ENCODE measurements around the gene SLC37A4. TPM values are rescaled to one million over a fixed set of nuclear protein-coding genes. Genes with fewer than 3 reads are reported as not detected.

SLC37A4 gene
- total RNA-seq, 4 donors from 2014 or later = 11.6 to 18.4 (median 14.0) TPM

- DNase-seq (ENCODE audit: low spot score) = no peak
- ATAC-seq (ENCODE audit: low FRiP score) = no peak
- TF ChIP-seq, protein P1, sequence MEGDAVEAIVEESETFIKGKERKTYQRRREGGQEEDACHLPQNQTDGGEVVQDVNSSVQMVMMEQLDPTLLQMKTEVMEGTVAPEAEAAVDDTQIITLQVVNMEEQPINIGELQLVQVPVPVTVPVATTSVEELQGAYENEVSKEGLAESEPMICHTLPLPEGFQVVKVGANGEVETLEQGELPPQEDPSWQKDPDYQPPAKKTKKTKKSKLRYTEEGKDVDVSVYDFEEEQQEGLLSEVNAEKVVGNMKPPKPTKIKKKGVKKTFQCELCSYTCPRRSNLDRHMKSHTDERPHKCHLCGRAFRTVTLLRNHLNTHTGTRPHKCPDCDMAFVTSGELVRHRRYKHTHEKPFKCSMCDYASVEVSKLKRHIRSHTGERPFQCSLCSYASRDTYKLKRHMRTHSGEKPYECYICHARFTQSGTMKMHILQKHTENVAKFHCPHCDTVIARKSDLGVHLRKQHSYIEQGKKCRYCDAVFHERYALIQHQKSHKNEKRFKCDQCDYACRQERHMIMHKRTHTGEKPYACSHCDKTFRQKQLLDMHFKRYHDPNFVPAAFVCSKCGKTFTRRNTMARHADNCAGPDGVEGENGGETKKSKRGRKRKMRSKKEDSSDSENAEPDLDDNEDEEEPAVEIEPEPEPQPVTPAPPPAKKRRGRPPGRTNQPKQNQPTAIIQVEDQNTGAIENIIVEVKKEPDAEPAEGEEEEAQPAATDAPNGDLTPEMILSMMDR (IDR thresholded peaks at IDR 0.05) = no peak
Measured at GRCh38 chr11:119051440-119052162, 20.9 kb upstream of the SLC37A4 start.

DNA sequence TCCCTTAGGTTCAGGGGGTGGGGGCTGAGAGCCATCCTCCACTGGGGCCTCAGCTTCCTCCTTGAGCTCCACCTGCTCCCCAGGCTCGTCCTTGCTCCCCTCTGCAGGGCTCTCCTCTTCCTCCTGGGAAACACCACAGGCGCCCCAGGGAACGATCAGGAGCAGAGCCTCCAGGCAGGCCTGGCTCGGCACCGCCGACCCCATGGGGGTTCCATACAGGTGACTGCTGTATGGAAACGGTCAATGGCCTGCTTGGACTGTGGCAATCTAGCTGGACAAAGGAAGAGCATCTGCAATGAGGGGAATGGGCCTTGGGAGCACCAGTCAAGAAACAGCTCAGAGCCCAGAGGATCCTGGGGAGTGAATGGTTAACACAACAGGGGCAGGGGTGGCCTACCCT lies 18.4 kb upstream of the SLC37A4 start:
- DNase-seq (ENCODE audit: low spot score) = no peak
- ATAC-seq (ENCODE audit: low FRiP score) = no peak
- TF ChIP-seq, protein P1 (IDR thresholded peaks at IDR 0.05) = no peak

DNA sequence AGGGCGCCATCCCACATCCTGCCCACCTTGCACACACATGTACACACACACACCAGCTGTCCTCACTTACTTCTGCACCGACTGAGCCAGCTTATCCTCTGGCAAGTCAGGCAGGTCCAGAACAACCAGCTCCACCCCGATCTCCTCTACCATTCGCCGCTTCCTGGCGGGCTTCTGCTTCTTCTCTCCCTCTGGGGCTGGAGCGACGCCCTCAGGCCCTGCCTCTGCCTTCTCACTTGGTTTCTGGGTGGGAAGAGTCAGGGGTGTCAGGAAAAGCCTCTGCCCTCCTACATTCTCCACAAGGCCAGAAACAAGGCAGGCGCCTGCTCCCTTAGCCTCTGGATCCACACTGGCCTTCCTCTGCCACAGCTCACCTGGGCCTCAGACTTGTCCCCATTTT lies 18.0 kb upstream of the SLC37A4 start:
- DNase-seq (ENCODE audit: low spot score) (no peak), ATAC-seq (ENCODE audit: low FRiP score) (no peak)
- TF ChIP-seq, protein P1 (IDR thresholded peaks at IDR 0.05) = no peak

GRCh38 chr11:119047205-119047604 lies 16.5 kb upstream of the SLC37A4 start:
- ATAC-seq (ENCODE audit: low FRiP score) (no peak), DNase-seq (ENCODE audit: low spot score) (no peak)
- TF ChIP-seq, protein P1 (IDR thresholded peaks at IDR 0.05) = no peak

DNA sequence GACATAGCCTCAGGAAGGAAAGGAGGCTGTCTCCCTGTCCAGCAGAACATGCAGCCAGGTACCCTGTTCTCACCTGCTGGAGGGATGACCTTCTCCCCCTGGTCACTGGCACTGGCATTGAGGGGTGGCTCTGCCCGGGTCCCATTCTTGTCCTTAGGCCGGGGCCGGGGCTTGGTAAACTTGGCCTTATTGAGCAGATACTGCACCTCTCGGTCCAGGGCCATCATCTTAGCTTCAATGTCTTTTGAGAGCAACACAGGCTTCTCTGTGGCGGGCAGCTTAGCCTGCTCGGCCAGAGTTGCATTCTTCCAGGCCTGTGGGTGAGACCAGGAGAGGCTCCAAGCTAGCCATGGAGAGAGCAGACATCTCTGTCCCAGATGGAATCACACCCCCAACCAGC lies 15.8 kb upstream of the SLC37A4 start:
- TF ChIP-seq, protein P1 (IDR thresholded peaks at IDR 0.05) = no peak
- ATAC-seq (ENCODE audit: low FRiP score) = no peak
- DNase-seq (ENCODE audit: low spot score) = no peak

DNA sequence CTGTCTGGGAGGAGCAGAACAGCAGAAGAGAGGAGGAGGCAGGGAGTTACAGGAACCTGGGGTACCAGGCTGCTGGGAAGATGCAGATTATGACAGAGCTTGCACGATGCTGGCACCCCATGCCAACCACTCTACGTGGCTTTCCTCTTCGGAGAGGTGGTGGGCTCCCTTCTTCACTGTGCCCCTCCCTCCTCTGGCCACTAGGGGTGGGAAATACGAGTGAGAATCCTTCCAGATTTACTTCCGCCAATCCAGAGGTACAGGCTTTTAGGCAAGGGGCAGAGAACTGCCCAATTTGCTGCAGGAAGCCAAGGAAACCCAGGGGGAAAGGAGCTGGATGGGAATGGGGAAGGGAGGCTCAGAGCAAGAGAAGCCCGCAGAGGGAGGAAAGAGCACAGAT lies 14.0 kb upstream of the SLC37A4 start:
- DNase-seq (ENCODE audit: low spot score) (no peak), ATAC-seq (ENCODE audit: low FRiP score) (no peak)
- TF ChIP-seq, protein P1 (IDR thresholded peaks at IDR 0.05) = no peak

DNA sequence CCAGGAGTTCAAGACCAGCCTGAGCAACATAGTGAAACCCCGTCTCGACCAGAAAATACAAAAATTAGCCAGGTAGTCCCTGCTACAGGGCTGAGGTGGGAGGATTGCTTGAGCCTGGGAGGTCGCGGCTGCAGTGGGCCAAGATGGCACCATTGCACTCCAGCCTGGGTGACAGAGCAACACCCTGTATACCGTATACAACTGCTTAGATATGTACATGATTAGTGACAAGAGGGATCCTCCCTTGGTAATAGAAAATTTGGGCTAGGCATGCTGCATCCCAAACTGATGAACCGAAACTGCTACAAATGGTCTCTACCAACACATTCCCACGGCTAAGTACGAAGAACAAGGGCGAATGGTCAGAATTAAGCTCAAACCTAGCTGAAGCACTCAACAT lies 12.2 kb upstream of the SLC37A4 start:
- TF ChIP-seq, protein P1 (IDR thresholded peaks at IDR 0.05) = no peak
- DNase-seq (ENCODE audit: low spot score) (no peak), ATAC-seq (ENCODE audit: low FRiP score) (no peak)

All from omental fat pad (tissue), 4 donors.